Astrocyte (in vitro differentiated cells and primary cell): ENCODE results near the gene NAV2. TPM values are rescaled to one million over a fixed set of nuclear protein-coding genes. Genes with fewer than 3 reads are reported as not detected.

Experiments used
- DNase-seq: peaks from one replicate; pipeline ENCODE4 v3.0.0-alpha.2; 2010; ENCODE audit warnings: low read depth
- FAIRE-seq: peaks from 2 replicates; lab custom pipeline; 2011; peaks lifted over from hg19 to GRCh38; lab: Jason Lieb, UNC
- H2AFZ ChIP-seq: 2 replicates; pipeline ENCODE4 v1.6.0; 2012; ENCODE audit warnings: low read depth, low read length, inconsistent platforms
- H3K27ac ChIP-seq: 2 replicates; pipeline ENCODE4 v1.5.1; 2011; ENCODE audit warnings: low read depth, low read length, inconsistent platforms
- H3K27me3 ChIP-seq: 2 replicates; pipeline ENCODE4 v1.6.0; 2011; ENCODE audit warnings: low read length, inconsistent platforms; ENCODE audit not compliant: insufficient read depth
- H3K36me3 ChIP-seq: 2 replicates; pipeline ENCODE4 v1.5.1; 2011; ENCODE audit warnings: low read length, inconsistent platforms; ENCODE audit not compliant: insufficient read depth
- H3K4me1 ChIP-seq: 2 replicates; pipeline ENCODE4 v1.5.1; 2011; ENCODE audit warnings: low read length, inconsistent platforms; ENCODE audit not compliant: insufficient read depth
- H3K4me2 ChIP-seq: 2 replicates; pipeline ENCODE4 v1.6.0; 2012; ENCODE audit warnings: low read length, inconsistent platforms
- H3K4me3 ChIP-seq: 2 replicates; pipeline ENCODE4 v1.5.1; 2011; ENCODE audit warnings: low read depth, mild to moderate bottlenecking, low read length, inconsistent platforms; ENCODE audit not compliant: insufficient read depth
- H3K79me2 ChIP-seq: 2 replicates; pipeline ENCODE4 v1.6.0; 2012; ENCODE audit warnings: mild to moderate bottlenecking, low read length, inconsistent platforms; ENCODE audit not compliant: insufficient read depth
- H3K9ac ChIP-seq: 2 replicates; pipeline ENCODE4 v1.6.0; 2012; ENCODE audit warnings: mild to moderate bottlenecking, low read length, inconsistent platforms
- H3K9me3 ChIP-seq: 2 replicates; pipeline ENCODE4 v1.5.1; 2012; ENCODE audit warnings: low read depth, mild to moderate bottlenecking, low read length, inconsistent platforms; ENCODE audit not compliant: insufficient read depth
- H4K20me1 ChIP-seq: 2 replicates; pipeline ENCODE4 v1.6.0; 2012; ENCODE audit warnings: low read length, inconsistent platforms; ENCODE audit not compliant: insufficient read depth
- H3K27ac Mint-ChIP-seq: one replicate; pipeline ENCODE4 v1.8.0; 2021; ENCODE audit warnings: mild to moderate bottlenecking, mixed read lengths; ENCODE audit not compliant: unreplicated experiment
- H3K27me3 Mint-ChIP-seq: one replicate; pipeline ENCODE4 v1.8.0; 2021; ENCODE audit warnings: low read depth, mixed read lengths; ENCODE audit not compliant: unreplicated experiment
- H3K36me3 Mint-ChIP-seq: one replicate; pipeline ENCODE4 v1.8.0; 2021; ENCODE audit warnings: low read depth, mixed read lengths; ENCODE audit not compliant: unreplicated experiment
- H3K4me1 Mint-ChIP-seq: one replicate; pipeline ENCODE4 v1.8.0; 2021; ENCODE audit warnings: low read depth, mixed read lengths; ENCODE audit not compliant: unreplicated experiment
- H3K4me3 Mint-ChIP-seq: one replicate; pipeline ENCODE4 v1.8.0; 2021; ENCODE audit warnings: mild to moderate bottlenecking, moderate library complexity, mixed read lengths; ENCODE audit not compliant: unreplicated experiment
- H3K9me3 Mint-ChIP-seq: one replicate; pipeline ENCODE4 v1.8.0; 2021; ENCODE audit warnings: mild to moderate bottlenecking, mixed read lengths; ENCODE audit not compliant: unreplicated experiment
- EZH2 ChIP-seq: IDR thresholded peaks from 2 replicates; pipeline ENCODE4 v1.6.1; 2012; ENCODE audit warnings: mild to moderate bottlenecking, low read length, inconsistent platforms; ENCODE audit not compliant: insufficient read depth
- total RNA-seq: library from RNA; stranded (reverse); gene quantifications from 2 replicates; pipeline ENCODE4 v1.2.1, GENCODE V29; 2021
- TF ChIP-seq, protein P1 (sequence below): IDR thresholded peaks from 2 replicates; pipeline ENCODE4 v1.5.1; 2011; ENCODE audit warnings: low read depth, mild to moderate bottlenecking, inconsistent platforms, low read length, moderate library complexity; ENCODE audit not compliant: insufficient read depth

The NAV2 gene
- total RNA-seq, 1 donor from 2014 or later = 20.6 TPM

DNA sequence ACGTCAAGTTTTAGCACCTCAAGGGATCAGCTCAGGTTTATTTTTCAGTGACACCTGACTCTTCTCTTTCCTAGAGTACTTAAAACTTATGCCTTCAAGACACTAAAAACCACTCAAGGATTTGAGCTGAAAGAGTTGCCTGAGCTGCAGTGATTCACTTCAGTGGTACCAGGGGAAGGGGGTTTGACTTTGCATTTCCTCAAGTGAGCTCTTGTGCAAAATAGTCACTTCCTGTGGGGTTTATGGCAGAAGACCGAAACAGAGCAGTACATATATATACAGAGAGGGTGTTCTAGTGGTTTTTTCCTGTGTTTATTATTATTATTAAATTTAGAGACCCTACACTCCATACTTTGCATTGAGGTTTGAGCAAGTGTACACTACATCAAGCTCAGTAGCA is 386.9 kb downstream of the NAV2 start:
- peaks cover 46% of the 10 kb centered on the region for H3K36me3 Mint-ChIP-seq
- H3K4me3 Mint-ChIP-seq = no peak overlapping the region
- no peaks in the 10 kb centered on the region for H3K27me3 ChIP-seq
- no peaks in the 10 kb centered on the region for H3K79me2 ChIP-seq
- no peaks in the 10 kb centered on the region for H3K9me3 ChIP-seq
- peaks cover 33% of the 10 kb centered on the region for H3K4me1 ChIP-seq
- peaks cover 16% of the 10 kb centered on the region for H3K4me1 Mint-ChIP-seq
- H3K27ac ChIP-seq = no peak overlapping the region
- H3K4me3 ChIP-seq = no peak overlapping the region
- H3K36me3 ChIP-seq = peaks cover 14% of the 10 kb centered on the region
- DNase-seq (no peak), FAIRE-seq (no peak)
- H4K20me1 ChIP-seq = no peaks in the 10 kb centered on the region
- H3K27ac Mint-ChIP-seq = no peak overlapping the region
- H3K9me3 Mint-ChIP-seq = peaks cover 2% of the 10 kb centered on the region
- H3K4me2 ChIP-seq = no peak overlapping the region
- H2AFZ ChIP-seq = no peak overlapping the region
- TF ChIP-seq EZH2 = no peak
- TF ChIP-seq, protein P1, sequence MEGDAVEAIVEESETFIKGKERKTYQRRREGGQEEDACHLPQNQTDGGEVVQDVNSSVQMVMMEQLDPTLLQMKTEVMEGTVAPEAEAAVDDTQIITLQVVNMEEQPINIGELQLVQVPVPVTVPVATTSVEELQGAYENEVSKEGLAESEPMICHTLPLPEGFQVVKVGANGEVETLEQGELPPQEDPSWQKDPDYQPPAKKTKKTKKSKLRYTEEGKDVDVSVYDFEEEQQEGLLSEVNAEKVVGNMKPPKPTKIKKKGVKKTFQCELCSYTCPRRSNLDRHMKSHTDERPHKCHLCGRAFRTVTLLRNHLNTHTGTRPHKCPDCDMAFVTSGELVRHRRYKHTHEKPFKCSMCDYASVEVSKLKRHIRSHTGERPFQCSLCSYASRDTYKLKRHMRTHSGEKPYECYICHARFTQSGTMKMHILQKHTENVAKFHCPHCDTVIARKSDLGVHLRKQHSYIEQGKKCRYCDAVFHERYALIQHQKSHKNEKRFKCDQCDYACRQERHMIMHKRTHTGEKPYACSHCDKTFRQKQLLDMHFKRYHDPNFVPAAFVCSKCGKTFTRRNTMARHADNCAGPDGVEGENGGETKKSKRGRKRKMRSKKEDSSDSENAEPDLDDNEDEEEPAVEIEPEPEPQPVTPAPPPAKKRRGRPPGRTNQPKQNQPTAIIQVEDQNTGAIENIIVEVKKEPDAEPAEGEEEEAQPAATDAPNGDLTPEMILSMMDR = no peak
- H3K9ac ChIP-seq = no peak overlapping the region
- no peaks in the 10 kb centered on the region for H3K27me3 Mint-ChIP-seq

DNA sequence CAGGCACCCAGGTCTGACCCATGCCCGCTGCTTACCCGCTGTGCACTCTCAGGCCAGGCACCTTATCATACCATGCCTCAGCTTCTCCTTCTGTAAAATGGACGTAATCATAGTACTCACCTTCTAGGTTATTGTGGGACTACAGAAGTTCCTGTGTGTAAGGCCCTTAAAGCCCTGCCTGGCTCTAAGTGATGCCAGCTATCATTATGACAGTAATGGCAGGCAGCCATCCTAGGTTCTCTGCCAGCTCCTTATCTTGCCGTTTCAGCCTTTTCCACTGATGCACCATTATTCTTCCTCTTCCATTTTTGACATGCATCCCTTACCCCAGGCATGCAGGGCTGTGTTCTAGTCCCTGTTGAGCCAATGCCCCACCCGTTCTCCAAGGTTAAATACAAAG is 389.8 kb downstream of the NAV2 start:
- DNase-seq = no peak
- no peak for FAIRE-seq
- no peak overlapping the region for H2AFZ ChIP-seq
- H3K79me2 ChIP-seq = no peaks in the 10 kb centered on the region
- Mint-ChIP-seq H3K9me3 (peaks cover 2% of the 10 kb centered on the region), H3K4me1 (peaks cover 6% of the 10 kb centered on the region), H3K27ac (no peak overlapping the region), H3K27me3 (no peaks in the 10 kb centered on the region), H3K36me3 (peaks cover 47% of the 10 kb centered on the region), H3K4me3 (no peak overlapping the region)
- H3K27ac ChIP-seq = no peak overlapping the region
- H3K27me3 ChIP-seq = no peaks in the 10 kb centered on the region
- H3K9ac ChIP-seq = no peak overlapping the region
- TF ChIP-seq EZH2 = no peak
- TF ChIP-seq, protein P1 = no peak
- peaks cover 22% of the 10 kb centered on the region for H3K4me1 ChIP-seq
- H4K20me1 ChIP-seq = no peaks in the 10 kb centered on the region
- H3K9me3 ChIP-seq = no peaks in the 10 kb centered on the region
- peaks cover 6% of the 10 kb centered on the region for H3K36me3 ChIP-seq
- no peak overlapping the region for H3K4me3 ChIP-seq
- no peak overlapping the region for H3K4me2 ChIP-seq

DNA sequence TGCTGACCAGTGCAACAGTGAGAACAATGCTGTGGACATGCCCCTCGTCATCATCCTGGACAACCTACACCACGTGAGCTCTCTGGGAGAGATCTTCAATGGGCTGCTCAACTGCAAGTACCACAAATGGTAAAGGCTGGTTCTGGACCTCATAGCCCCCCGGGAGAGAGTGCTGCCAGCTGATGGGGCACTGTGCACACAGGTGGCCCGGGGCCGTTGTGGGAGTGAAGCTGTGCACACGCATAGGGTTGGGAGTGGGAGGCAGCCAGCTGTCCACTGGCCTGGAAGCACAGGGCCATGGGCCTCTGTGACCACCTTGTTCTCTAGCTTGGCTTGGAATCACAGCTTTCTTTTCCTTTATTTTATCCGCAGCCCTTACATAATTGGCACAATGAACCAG is 390.6 kb downstream of the NAV2 start:
- Mint-ChIP-seq H3K36me3 (peaks cover 52% of the 10 kb centered on the region), H3K4me3 (no peak overlapping the region)

More for the DNA sequence above, 390.6 kb downstream of the NAV2 start:
- Histone ChIP-seq H2AFZ (no peak overlapping the region), H3K79me2 (no peaks in the 10 kb centered on the region), H3K9ac (no peak overlapping the region), H3K27me3 (no peaks in the 10 kb centered on the region), H3K4me3 (no peak overlapping the region), H4K20me1 (no peaks in the 10 kb centered on the region), H3K4me1 (peaks cover 14% of the 10 kb centered on the region), H3K36me3 (peaks cover 6% of the 10 kb centered on the region), H3K4me2 (no peak overlapping the region), H3K27ac (no peak overlapping the region), H3K9me3 (no peaks in the 10 kb centered on the region)
- Mint-ChIP-seq H3K4me1 (no peaks in the 10 kb centered on the region), H3K27me3 (no peaks in the 10 kb centered on the region), H3K27ac (no peak overlapping the region), H3K9me3 (peaks cover 2% of the 10 kb centered on the region)
- TF ChIP-seq, protein P1 = no peak
- no peak for TF ChIP-seq EZH2
- no peak for DNase-seq
- FAIRE-seq = no peak
